ENCODE results near the gene FAM135A.
"Not testable (repeated sequence)": the region's sequence is repeated elsewhere in the genome, so short reads cannot be mapped to it uniquely, and the experiment has no call there.

Gene FAM135A

DNA sequence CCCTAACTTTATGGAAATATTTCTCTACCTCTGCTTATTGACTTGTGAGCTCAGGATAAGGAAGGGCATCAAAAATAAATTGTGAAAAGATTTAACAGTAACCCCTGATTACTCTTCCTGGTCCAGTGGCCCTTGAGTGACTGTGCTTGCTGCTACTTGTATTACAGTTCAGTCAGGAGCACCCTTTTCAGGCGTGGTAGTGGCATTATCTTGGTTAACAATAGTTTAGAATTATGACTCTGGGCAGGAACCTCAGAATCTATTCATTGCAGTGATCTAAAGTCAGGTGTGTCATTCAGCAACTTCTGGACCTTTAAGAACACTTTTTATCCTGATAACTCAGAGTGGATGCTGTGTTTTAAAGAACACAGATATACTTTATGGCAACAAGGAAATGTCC is 43.4 kb downstream of the FAM135A start:
- H3K9me3 ChIP-seq = no peaks in the 10 kb centered on the region; the same call in 1 of the 2 replicates
- no peaks in the 10 kb centered on the region; the same call in 1 of the 2 replicates for H4K20me1 ChIP-seq
- TF ChIP-seq Cebpa-rat (IDR thresholded peaks at IDR 0.05) = no peak
- no peaks in the 10 kb centered on the region for H3K27me3 ChIP-seq
- no peak overlapping the region for H3K9ac ChIP-seq
- no peak overlapping the region for H3K4me3 ChIP-seq
- H3K36me3 ChIP-seq = peaks cover 20% of the 10 kb centered on the region; the same call in 1 of the 2 replicates
- no peak overlapping the region for H3K27ac ChIP-seq
- H3K4me1 ChIP-seq = no peaks in the 10 kb centered on the region
- H3K4me2 ChIP-seq = no peak overlapping the region

- Histone ChIP-seq H3K27ac (no peak overlapping the region), H4K20me1 (no peaks in the 10 kb centered on the region; the same call in 1 of the 2 replicates), H3K4me1 (no peaks in the 10 kb centered on the region), H3K36me3 (peaks cover 24% of the 10 kb centered on the region), H3K4me3 (no peak overlapping the region), H3K27me3 (no peaks in the 10 kb centered on the region), H3K9ac (no peak overlapping the region), H3K9me3 (no peaks in the 10 kb centered on the region; the same call in 1 of the 2 replicates), H3K4me2 (no peak overlapping the region)
- TF ChIP-seq Cebpa-rat (IDR thresholded peaks at IDR 0.05) = no peak
Measured at GRCh38 chr6:70459235-70459634, 45.9 kb downstream of the FAM135A start.

DNA sequence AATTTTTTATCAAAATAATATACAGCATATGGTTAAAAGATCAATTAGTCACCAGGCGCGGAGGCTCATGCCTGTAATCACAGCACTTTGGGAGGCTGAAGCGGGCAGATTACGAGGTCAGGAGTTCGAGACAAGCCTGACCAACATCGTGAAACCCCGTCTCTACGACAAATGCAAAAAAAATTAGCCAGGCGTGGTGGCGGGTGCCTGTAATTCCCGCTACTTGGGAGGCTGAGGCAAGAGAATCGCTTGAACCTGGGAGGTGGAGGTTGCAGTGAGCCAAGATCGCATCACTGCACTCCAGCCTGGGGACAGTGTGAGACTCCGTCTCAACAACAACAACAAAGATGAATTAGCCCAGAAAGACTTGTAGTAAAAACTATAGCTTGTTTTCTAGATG is 46.4 kb downstream of the FAM135A start:
- H3K4me3 ChIP-seq, H3K27me3 ChIP-seq: not testable (repeated sequence)
- H3K36me3 ChIP-seq = peaks cover 24% of the 10 kb centered on the region

GRCh38 chr6:70470016-70470415 is 56.7 kb downstream of the FAM135A start:
- H3K27me3 ChIP-seq = no peaks in the 10 kb centered on the region
- no peak for TF ChIP-seq Cebpa-rat (IDR thresholded peaks at IDR 0.05)
- no peaks in the 10 kb centered on the region for H3K4me1 ChIP-seq
- H3K4me2 ChIP-seq = no peak overlapping the region
- peaks cover 46% of the 10 kb centered on the region for H3K36me3 ChIP-seq
- no peaks in the 10 kb centered on the region for H4K20me1 ChIP-seq
- no peak overlapping the region for H3K9ac ChIP-seq
- H3K9me3 ChIP-seq = 0 out of 2 replicates have a peak, but pooled peaks cover 4% of the 10 kb centered on the region
- no peak overlapping the region for H3K27ac ChIP-seq
- no peak overlapping the region for H3K4me3 ChIP-seq

More for the DNA sequence above, 46.4 kb downstream of the FAM135A start:
- H3K4me2 ChIP-seq, H4K20me1 ChIP-seq, H3K4me1 ChIP-seq, H3K27ac ChIP-seq, H3K9me3 ChIP-seq, H3K9ac ChIP-seq: not testable (repeated sequence)

- H3K27me3 ChIP-seq, H3K27ac ChIP-seq, H3K4me2 ChIP-seq, H3K4me1 ChIP-seq, H3K9me3 ChIP-seq, H3K4me3 ChIP-seq, H4K20me1 ChIP-seq, H3K9ac ChIP-seq: not testable (repeated sequence)
- peak; percentile 27; the same call in 1 of the 2 replicates for TF ChIP-seq Cebpa-rat (IDR thresholded peaks at IDR 0.05)
- H3K36me3 ChIP-seq = peaks cover 44% of the 10 kb centered on the region
Measured at GRCh38 chr6:70470510-70470909, 57.2 kb downstream of the FAM135A start.

DNA sequence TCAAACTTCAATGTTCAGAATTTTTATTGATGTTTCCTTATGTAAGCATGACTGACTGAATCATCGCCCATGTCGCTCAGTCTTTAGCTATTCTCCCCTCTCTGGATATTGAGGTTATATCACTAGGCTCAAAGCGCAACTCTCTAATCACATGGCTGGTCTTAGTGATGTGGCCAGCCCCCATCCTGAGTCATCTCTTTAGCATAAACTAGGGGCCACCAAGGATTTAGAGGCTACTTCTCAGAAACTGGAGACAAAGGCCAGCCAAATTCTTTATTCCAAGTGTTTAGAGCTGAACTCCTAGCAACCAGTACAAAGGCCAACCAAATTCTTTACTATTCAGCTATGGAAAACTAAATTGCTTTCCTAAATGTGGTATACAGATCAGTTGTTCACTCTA is 61.4 kb downstream of the FAM135A start:
- Histone ChIP-seq H3K27ac (no peak overlapping the region), H3K4me2 (no peak overlapping the region), H3K36me3 (peaks cover 42% of the 10 kb centered on the region), H4K20me1 (no peaks in the 10 kb centered on the region), H3K4me3 (no peak overlapping the region), H3K9me3 (no peaks in the 10 kb centered on the region), H3K9ac (no peak overlapping the region), H3K4me1 (no peaks in the 10 kb centered on the region), H3K27me3 (no peaks in the 10 kb centered on the region)
- no peak for TF ChIP-seq Cebpa-rat (IDR thresholded peaks at IDR 0.05)

DNA sequence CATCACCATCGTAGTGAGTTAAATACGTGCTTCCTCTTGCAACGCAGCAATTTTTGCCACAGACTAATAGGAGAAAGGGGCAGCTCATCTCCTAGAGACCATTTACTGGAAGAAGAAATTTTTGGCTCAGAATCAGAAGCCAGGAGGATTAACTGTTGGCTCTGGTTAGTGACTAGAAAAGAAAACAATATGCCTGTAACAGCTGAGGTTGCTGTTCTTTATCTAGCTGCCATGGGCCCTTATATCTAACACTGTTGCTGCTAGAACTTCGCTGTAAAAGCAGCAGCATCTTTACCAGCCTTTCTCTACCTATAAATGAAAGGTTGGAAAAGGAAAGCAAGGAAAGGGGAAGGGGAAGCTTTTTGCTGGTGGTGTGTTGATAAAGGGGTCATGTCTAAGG is 65.9 kb downstream of the FAM135A start:
- Histone ChIP-seq H3K27ac (no peak overlapping the region), H3K4me1 (no peaks in the 10 kb centered on the region), H3K4me3 (no peak overlapping the region), H3K4me2 (no peak overlapping the region), H3K9me3 (no peaks in the 10 kb centered on the region), H3K36me3 (peaks cover 31% of the 10 kb centered on the region), H4K20me1 (no peaks in the 10 kb centered on the region), H3K9ac (no peak overlapping the region), H3K27me3 (no peaks in the 10 kb centered on the region)
- TF ChIP-seq Cebpa-rat (IDR thresholded peaks at IDR 0.05) = no peak

DNA sequence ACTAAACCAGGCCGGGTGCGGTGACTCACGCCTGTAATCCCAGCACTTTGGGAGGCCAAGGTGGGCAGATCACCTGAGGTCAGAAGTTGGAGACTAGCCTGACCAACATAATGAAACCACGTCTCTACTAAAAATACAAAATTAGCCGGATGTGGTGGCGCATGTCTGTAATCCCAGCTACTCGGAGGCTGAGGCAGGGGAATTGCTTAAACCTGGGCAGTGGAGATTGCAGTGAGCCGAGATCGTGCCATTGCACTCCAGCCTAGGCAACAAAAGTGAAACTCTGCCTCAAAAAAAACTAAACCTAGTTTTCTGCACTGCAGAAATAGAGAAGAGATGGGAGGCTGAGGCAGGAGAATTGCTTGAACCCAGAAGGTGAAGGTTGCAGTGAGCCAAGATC is 73.3 kb downstream of the FAM135A start:
- not testable (repeated sequence) for H3K9me3 ChIP-seq, H3K9ac ChIP-seq, H3K4me1 ChIP-seq, H4K20me1 ChIP-seq, H3K4me3 ChIP-seq, H3K27me3 ChIP-seq, H3K27ac ChIP-seq, H3K4me2 ChIP-seq
- H3K36me3 ChIP-seq = peaks cover 14% of the 10 kb centered on the region

DNA sequence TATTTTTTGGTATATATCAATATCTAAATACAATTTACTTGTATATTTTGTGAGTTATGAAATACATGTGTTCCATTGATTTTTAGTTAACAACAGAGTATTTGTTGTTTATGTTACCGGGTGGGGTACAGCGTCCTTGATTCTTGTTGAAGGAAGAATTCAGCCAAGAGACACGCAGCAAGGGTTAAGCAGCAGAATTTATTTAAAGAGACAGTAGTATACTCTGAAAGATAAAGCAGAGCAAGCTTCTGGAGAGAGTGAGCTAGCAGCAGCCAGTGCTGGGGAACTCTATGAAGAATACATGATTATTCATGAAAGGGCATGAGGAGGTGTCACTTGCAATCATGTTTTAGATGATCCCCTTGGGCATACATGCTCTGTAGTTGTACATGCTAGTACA is 76.1 kb downstream of the FAM135A start:
- H3K4me3 ChIP-seq = no peak overlapping the region
- no peak overlapping the region for H3K27ac ChIP-seq
- H3K36me3 ChIP-seq = peaks cover 8% of the 10 kb centered on the region
- TF ChIP-seq Cebpa-rat (IDR thresholded peaks at IDR 0.05) = no peak
- H3K4me1 ChIP-seq = no peaks in the 10 kb centered on the region
- H4K20me1 ChIP-seq = no peaks in the 10 kb centered on the region
- no peak overlapping the region for H3K4me2 ChIP-seq
- H3K9me3 ChIP-seq = no peaks in the 10 kb centered on the region
- no peak overlapping the region for H3K9ac ChIP-seq
- H3K27me3 ChIP-seq = no peaks in the 10 kb centered on the region

DNA sequence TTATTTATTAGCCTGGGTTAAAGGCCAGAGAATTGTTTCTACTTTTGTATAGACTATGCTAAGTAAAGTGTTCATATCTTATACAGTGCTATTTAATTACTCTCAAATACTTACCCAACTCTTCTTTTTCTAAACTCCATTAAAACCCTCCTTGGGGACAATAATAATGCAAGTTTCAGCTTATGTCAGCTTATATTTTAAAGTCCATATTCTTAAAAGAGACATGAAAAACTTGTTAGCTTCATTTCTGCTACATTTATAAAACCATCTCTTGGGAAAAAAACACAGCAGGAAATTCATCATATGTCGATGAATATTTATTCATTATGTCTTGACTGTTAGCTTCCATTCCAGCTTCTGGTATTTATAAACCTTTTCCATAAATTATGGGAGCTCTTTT is 81.5 kb downstream of the FAM135A start:
- no peak for TF ChIP-seq Cebpa-rat (IDR thresholded peaks at IDR 0.05)
- Histone ChIP-seq H3K36me3 (no peaks in the 10 kb centered on the region; the same call in 1 of the 2 replicates), H3K9ac (no peak overlapping the region), H4K20me1 (no peaks in the 10 kb centered on the region), H3K4me1 (no peaks in the 10 kb centered on the region), H3K4me2 (no peak overlapping the region), H3K27me3 (no peaks in the 10 kb centered on the region), H3K9me3 (peaks cover 12% of the 10 kb centered on the region; the same call in 1 of the 2 replicates), H3K4me3 (no peak overlapping the region), H3K27ac (no peak overlapping the region)

GRCh38 chr6:70495790-70496189 is 82.5 kb downstream of the FAM135A start:
- H3K27ac ChIP-seq, H3K27me3 ChIP-seq, H3K36me3 ChIP-seq, H3K9ac ChIP-seq, H3K4me1 ChIP-seq, H3K4me3 ChIP-seq, H4K20me1 ChIP-seq, H3K4me2 ChIP-seq: not testable (repeated sequence)
- H3K9me3 ChIP-seq = peaks cover 16% of the 10 kb centered on the region

Data from BLaER1 (cell line).